GM19395 (cell line): ENCODE data around the gene ATP5MC2.
"Not testable (repeated sequence)": the region's sequence is repeated elsewhere in the genome, so short reads cannot be mapped to it uniquely, and the experiment has no call there.

ENCODE experiments used
- ATAC-seq: cut with Tn5 transposase; IDR thresholded peaks from one replicate; pipeline ENCODE4 v1.9.1; 2021; ENCODE audit warnings: mild to moderate bottlenecking, moderate library complexity; ENCODE audit not compliant: unreplicated experiment

ATP5MC2 gene

DNA sequence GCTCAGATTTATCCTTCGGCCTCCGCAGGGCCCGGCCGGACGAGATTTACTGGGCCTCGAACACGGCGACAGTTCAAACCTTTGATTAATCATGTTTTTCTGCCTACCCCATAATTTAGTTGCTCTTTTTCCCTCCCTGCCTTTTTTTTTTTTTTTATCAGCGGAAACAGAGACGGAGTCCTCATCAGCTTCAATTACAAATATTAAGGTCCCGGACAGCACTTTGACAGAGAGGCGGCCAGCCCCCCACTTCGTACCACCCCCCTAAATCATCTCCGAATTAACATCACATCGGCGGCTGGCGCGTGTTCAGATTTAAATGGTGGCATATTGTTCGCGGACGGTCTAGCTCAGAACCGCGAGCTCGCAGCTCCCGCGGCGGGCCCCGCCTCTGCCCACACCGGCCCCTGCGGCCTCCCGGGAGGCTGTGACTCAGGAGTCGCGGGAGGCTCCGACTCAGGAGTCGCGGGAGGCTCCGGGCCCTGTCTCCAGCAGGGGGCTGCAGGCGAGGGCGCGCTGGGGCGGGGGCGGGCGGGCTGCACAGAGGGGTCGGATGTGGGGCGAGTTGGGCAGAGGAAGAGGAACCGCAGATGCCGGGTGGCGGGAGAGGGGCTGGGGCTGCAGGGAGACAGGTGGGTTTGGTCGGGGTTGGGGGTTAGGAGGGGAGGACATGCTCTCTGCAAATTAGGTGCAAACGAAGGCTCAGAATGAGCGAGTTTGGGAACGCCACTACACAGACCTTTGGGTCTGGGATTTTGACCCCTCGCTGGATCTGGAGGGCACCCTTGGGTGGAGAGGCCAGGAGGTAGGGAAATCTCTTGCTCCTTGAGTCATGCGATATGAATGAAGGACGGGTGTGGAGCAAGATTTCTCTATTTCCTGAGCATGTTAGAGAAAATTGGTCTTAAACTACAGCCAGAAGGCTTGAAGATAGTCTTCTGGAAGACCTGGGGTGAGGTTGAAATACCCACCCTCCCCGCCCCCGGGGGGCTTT, 19.6 kb upstream of the ATP5MC2 start:
- no peak for ATAC-seq

- ATAC-seq: no peak
Observed at GRCh38 chr12:53694756-53695151, 18.9 kb upstream of the ATP5MC2 start.

DNA sequence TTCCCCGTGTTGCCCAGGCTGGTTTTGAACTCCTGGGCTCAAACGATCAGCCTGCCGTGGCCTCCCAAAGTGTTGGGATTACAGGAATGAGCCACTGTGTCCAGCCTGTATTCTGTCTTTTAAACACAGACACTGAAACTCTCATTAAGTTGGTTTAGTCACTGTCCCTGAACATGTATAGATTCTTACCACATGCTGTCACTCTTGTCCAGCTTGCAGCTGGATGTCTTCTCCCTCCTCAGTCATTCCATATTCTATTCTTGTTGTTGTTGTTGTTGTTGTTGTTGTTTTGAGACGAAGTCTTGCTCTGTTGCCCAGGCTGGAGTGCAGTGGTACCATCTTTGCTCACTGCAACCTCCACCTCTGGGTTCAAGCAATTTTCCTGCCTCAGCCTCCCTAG, 12.3 kb upstream of the ATP5MC2 start:
- no peak for ATAC-seq

GRCh38 chr12:53686436-53686835, 10.6 kb upstream of the ATP5MC2 start:
- ATAC-seq: no peak

- ATAC-seq: no peak
Observed at GRCh38 chr12:53684654-53685220, 8.9 kb upstream of the ATP5MC2 start.

DNA sequence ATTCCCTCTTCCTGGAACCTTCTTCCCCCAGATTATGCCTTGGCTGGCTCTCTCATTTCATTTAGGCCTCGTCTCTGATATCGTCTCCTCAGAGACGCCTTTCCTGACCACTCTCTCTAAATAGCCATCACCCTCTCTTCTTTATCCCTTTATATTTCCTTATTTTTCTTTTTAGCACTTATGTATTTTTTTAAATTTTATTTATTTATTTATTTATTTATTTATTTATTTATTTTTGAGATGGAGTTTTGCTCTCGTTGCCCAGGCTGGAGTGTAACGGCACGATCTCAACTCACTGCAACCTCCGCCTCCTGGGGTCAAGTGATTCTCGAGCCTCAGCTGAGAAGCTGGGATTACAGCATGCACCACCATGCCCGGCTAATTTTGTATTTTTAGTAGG, 8.1 kb upstream of the ATP5MC2 start:
- ATAC-seq: no peak

DNA sequence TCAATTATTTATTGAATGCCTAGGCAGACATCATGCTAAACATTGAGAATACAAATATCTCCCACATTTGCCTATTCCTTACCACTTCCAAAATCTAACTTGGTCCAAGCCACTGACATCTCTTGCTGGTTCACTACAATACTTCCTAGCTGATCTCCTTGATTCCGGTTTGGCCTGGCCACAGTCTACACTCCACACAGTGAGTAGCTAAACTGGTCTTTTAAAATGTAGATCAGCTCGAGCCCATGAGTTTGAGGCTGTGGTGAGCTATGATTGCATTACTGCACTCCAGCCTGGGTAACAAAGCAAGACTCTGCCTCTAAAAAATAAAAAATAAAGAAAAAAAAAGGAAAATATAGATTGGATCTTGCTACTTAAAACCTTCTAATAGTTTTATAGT, 7.6 kb upstream of the ATP5MC2 start:
- ATAC-seq: no peak

DNA sequence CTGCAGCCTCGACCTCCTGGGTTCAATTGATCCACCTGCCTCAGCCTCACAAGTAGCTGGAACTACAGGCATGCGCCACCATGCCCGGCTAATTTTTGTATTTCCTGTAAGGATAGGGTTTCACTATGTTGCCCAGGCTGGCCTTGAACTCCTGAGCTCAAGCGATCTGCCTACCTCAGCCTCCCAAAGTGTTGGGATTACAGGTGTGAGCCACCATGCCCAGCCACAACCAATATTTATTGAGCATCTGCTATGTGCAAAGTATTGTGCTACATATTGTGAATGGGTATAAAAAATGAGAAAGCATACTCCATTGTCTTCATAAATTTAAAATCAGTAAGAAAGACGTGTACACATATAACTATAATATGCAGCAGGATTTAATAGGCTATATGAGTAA, 4.2 kb upstream of the ATP5MC2 start:
- ATAC-seq: not testable (repeated sequence)

DNA sequence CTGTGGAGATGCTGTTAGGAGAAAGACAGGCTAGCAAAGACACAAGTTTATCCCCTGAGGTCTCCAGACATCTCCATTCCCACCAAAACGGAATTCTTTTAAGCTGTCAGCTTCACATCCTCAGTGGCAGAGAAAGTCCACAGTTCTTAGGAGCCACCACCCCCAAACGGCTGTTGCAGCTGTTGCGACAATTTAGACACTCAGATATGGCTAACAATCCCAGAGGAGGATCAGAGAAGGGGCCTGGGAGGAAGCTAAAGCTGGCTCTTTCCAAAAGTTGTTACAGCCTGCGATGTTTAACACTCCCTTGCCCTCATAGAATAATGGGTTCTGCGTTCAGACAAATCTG, 1.9 kb upstream of the ATP5MC2 start:
- no peak for ATAC-seq

- ATAC-seq: no peak
Observed at GRCh38 chr12:53677016-53677799, 1.3 kb upstream of the ATP5MC2 start.

DNA sequence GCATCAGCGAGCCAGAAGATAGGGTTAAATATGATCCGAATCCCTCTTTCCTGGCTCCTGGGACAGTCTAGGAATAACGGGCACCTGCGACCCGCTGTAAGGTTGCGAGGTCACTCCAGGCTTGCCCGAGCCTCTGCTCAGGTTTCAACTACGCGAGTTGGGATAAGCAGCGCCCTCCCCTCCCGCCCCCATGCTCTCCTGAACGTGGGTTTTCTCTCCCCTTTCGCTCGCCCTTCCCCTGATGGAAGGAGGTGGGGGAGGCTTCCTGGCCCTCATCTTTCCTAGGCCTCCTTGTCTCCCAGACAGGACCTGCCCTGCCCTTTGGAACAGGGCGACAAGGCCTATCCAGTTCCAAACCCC, 753 bp upstream of the ATP5MC2 start:
- ATAC-seq: no peak

DNA sequence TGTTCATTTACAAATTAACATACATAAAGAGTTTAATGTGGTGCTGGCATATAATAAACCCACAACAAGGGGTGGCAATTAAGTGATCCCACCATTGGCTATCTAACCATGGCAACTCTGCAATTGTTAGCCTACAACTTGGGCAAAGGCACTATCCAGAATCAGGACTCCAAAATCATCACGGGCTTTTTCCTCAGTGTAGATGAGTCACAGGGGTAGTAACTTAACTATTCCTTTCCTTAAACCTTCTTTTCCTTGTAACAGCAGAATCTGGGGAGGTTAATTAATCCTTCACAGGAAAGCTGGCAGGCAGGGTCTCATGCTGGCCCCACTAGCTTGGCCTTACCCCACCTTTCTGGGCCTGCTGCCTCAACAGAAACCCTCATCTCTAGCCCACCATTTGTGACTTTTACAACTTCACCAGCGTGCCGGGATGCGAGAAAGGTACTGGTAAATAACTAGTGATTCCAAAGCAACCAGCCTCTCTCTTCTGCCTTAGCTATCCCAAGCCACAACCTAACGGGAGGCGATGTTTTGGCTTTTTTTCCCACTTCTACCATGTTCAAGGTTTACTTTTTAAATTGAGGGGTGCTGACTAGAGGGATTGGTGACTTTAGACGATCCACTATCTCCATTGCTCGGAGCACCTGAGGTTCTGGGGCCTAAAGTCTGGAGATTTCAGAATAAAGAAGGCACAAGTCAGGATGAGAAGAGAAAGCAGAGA, 744 bp downstream of the ATP5MC2 start:
- ATAC-seq: no peak

GRCh38 chr12:53670971-53671370, 4.9 kb downstream of the ATP5MC2 start:
- ATAC-seq: no peak

DNA sequence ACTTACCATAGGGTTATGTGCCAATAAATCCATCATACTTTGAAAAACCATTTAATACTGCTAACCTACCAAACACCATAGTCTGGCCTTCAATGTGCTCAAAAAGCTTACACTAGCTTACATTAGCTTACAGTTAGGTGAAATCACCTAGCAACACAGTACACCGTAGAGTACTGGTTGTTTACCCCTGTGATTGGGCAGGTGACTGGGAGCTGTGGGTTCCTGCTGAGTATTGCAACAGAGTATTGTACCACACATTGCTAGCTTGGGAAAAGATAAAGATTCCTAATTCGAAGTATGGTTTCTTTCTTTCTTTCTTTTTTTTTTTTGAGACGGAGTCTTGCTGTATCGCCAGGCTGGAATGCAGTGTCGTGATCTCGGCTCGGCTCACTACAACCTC, 5.6 kb downstream of the ATP5MC2 start:
- ATAC-seq: no peak

DNA sequence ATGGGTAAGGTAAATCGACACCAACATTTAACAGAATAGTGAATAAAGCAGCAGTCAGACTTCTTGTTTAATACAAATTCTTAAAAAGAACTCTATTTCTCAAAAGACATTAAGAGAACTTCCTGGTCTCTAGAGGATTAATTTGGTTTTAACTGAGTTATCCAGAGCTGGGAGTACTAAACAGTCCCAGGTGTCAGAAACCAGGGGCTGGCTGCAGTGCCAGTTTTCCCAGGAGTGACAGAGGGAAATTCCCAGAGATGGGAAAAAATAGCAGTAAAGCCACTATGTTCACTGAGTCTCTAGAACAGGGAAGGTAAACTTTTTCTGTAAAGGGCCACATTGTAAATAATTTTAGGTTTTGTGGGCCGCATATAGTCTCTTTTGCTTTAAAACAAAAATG, 8.8 kb downstream of the ATP5MC2 start:
- ATAC-seq: no peak

DNA sequence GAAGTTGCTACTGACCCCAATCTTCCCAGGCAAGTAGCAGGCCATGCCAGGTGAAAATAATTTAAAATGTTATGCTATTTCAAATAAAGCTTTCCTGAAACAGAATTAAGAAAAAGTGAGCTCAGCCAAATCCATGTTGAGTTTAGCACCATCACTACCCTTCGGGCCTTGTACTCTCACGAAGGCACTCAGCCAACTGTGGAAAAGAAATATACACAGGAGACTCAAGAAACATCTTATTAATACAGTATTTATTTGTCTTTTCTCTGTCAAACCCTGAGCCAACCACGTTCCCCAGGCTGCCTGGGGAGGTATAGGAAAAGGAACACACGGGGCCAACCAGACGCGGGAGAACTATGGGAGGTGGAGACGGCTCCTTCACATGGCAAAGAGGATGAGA, 10.9 kb downstream of the ATP5MC2 start:
- no peak for ATAC-seq

DNA sequence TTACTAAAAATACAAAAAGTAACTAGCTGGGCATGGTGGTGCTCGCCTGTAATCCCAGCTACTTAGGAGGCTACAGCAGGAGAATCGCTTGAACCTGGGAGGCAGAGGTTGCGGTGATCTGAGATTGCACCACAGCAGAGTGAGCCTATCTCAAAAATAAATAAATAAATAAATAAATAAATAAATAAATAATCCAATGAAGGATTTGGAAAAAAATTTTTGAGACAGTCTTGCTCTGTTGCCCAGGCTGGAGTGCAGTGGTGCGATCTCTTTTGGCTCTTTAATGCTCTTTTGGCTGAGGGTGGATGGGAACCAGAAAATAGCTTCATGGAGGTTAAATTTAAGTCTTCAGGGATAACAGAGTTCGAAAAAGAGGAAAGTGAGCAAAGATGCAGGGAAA, 11.7 kb downstream of the ATP5MC2 start:
- ATAC-seq: no peak

DNA sequence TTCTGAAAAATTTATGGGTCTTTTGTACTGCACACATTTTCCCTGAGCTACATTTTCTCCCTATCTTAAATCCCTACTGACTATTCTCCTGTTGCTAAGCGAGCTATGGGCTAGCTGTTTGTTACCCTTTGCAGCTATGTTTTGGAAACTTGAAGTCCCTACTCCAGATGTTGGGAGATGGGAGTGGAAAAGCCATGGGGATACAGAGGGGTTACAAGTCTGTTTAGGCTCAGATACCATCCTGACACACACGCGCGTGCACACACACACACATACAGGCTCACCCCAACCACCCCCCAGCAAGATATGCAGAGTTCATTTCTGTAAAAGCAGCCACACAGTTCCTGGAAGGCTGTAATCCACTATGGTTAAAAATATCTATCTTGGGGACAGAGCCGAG, 15.8 kb downstream of the ATP5MC2 start:
- ATAC-seq: no peak

GRCh38 chr12:53659571-53659981, 16.3 kb downstream of the ATP5MC2 start:
- no peak for ATAC-seq

DNA sequence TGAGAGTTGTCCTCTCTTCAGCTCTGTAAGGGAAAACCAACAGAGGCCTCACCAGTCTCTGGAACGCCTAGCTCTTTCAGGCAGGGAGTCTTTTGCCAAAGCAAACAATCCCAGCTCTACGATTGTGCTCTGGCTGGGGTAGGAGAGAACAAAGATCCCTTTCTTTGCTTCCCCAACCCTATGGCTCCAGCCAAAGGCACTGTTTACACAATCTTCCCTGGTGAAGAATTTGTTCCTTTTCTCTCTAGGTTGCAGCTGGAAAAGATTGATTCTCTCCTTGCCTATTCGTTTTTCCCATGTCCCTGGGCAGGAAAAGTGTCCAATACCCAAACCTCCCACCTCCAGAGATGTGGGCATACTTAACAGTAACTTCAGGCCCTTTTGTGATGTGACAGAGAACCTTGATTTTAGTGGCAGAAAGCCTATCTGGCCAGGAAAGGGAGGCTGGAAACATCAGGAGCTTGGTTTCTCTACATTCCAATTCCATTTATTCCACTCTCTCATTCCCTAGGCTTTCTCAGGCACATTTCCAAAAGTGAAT, 16.8 kb downstream of the ATP5MC2 start:
- no peak for ATAC-seq

GRCh38 chr12:53657041-53657440, 18.8 kb downstream of the ATP5MC2 start:
- no peak for ATAC-seq
